Activated B cell treated with CpG ODN at 0.5 μM for 24 hours (primary cell): ENCODE data around the gene CARNS1. TPM values are rescaled to one million over a fixed set of nuclear protein-coding genes. Genes with fewer than 3 reads are reported as not detected.

ENCODE experiments used
- ATAC-seq: fragments of 200-7000 bp; cut with Tn5 transposase; one replicate; pipeline ENCODE4 v1.10.0; 2021; ENCODE audit warnings: low read depth, mild to moderate bottlenecking, moderate library complexity
- CTCF ChIA-PET: fragments of 350-600 bp; sonication (Branson Sonifier 250); formaldehyde crosslinking; loops from one replicate; lab custom pipeline; 2021; ENCODE audit warnings: antibody characterized with exemption; lab: Charles Lee
- POLR2A ChIA-PET: fragments of 350-600 bp; sonication (Branson Sonifier 250); formaldehyde crosslinking; loops from one replicate; lab custom pipeline; 2021; ENCODE audit warnings: antibody characterized with exemption; lab: Charles Lee
- DNase-seq: peaks from one replicate; pipeline ENCODE4 v3.0.0; 2022
- H3K27ac Mint-ChIP-seq: one replicate; pipeline ENCODE4 v1.8.0; 2020; ENCODE audit warnings: mixed read lengths
- H3K27me3 Mint-ChIP-seq: one replicate; pipeline ENCODE4 v1.8.0; 2021; ENCODE audit warnings: mixed read lengths
- H3K36me3 Mint-ChIP-seq: one replicate; pipeline ENCODE4 v1.8.0; 2021; ENCODE audit warnings: low read depth, mixed read lengths
- H3K4me1 Mint-ChIP-seq: one replicate; pipeline ENCODE4 v1.8.0; 2021; ENCODE audit warnings: mixed read lengths
- H3K4me3 Mint-ChIP-seq: one replicate; pipeline ENCODE4 v1.8.0; 2020; ENCODE audit warnings: mild to moderate bottlenecking, mixed read lengths
- H3K9me3 Mint-ChIP-seq: one replicate; pipeline ENCODE4 v1.8.0; 2020; ENCODE audit warnings: mixed read lengths
- intact Hi-C: fragments of 100-400 bp; cut with micrococcal nuclease; formaldehyde crosslinking; loops from one replicate; pipeline ENCODE4 v1.15.1; 2024
- total RNA-seq: library from RNA; stranded (reverse); gene quantifications from 2 replicates; pipeline ENCODE4 v1.2.3, GENCODE V29; 2022
- TF ChIP-seq, protein P1 (sequence below): fragments of 200-600 bp; IDR thresholded peaks from one replicate; pipeline ENCODE4 v1.8.0; 2022; ENCODE audit warnings: antibody characterized with exemption, mild to moderate bottlenecking

Gene CARNS1
- total RNA-seq, 1 donor from 2014 or later = 6.3 TPM

DNA sequence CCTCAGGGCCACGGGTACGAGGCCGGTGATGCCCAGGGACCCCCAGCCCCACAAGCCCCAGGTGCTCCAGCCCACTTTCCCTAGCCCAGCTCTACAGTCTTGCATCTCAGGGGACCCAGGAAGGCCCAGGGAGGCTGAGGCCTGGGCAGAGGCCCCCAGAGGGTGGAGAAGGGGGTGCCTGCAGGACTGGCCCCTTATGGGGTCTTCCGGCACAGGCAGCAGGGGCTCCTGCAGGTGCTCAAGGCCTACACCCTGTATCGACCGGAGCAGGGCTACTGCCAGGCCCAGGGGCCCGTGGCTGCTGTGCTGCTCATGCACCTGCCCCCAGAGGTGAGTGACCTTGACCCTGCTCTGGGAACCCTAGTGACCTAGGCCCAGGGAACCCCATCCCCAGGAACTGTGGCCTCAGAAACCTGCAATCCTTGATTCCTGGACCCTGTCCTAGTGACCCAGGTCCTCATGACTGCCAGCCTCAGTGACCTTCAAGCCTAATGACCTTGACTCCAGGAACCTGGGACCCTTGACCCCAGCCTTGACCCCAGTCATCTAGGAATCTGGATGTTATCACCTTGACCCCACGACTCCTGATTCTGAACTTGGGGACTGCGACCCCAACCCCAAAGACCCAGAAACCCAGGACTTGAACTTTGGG, 9.7 kb upstream of the CARNS1 start:
- no peaks in the 10 kb centered on the region for H3K9me3 Mint-ChIP-seq
- H3K27me3 Mint-ChIP-seq = no peaks in the 10 kb centered on the region
- ChIA-PET POLR2A (interaction anchor here (3.0 to 17.5 kb wide), 6 partner anchors 11 to 64 kb away, joined by 22 to 693 read pairs (median 110); partner anchors contain the start of genes CARNS1, CORO1B, POLD4 and PTPRCAP), CTCF (interaction anchor here (1.1 to 5.7 kb wide), 2 partner anchors 13 to 50 kb away, joined by 3 to 53 read pairs; no protein-coding TSS in a partner anchor)
- peaks cover 85% of the 10 kb centered on the region for H3K4me1 Mint-ChIP-seq
- peak overlapping the region; percentile 60 for H3K4me3 Mint-ChIP-seq
- H3K36me3 Mint-ChIP-seq = peaks cover 37% of the 10 kb centered on the region
- H3K27ac Mint-ChIP-seq = peak overlapping the region; percentile 91
- DNase-seq (no peak), ATAC-seq (no peak)
- intact Hi-C loops = no loop called here
- TF ChIP-seq, protein P1, sequence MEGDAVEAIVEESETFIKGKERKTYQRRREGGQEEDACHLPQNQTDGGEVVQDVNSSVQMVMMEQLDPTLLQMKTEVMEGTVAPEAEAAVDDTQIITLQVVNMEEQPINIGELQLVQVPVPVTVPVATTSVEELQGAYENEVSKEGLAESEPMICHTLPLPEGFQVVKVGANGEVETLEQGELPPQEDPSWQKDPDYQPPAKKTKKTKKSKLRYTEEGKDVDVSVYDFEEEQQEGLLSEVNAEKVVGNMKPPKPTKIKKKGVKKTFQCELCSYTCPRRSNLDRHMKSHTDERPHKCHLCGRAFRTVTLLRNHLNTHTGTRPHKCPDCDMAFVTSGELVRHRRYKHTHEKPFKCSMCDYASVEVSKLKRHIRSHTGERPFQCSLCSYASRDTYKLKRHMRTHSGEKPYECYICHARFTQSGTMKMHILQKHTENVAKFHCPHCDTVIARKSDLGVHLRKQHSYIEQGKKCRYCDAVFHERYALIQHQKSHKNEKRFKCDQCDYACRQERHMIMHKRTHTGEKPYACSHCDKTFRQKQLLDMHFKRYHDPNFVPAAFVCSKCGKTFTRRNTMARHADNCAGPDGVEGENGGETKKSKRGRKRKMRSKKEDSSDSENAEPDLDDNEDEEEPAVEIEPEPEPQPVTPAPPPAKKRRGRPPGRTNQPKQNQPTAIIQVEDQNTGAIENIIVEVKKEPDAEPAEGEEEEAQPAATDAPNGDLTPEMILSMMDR = no peak

DNA sequence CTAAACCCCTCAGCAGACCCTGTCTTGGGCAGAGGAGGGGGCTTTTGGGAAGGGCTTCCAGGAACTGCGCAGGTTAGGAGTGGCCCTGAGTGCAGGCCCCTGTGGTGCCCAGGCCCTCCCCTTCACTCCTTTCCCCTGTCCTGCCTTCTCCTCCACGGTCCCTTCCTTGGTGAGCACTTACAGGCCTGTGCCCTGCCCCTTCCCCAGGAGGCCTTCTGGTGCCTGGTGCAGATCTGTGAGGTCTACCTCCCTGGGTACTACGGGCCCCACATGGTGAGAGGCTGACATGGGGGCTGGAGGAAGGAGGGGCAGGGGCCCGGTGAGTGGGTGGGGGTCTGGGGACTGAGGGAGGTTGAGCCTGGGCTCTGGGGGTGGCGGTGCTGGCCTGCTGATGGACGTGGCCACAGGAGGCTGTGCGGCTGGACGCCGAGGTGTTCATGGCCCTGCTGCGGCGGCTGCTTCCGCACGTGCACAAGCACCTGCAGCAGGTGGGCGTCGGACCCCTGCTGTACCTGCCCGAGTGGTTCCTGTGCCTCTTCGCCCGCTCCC, 9.0 kb upstream of the CARNS1 start:
- CTCF ChIA-PET = interaction anchor here (1.1 kb wide), 1 partner anchor 12 kb away, joined by 3 read pairs; no protein-coding TSS in a partner anchor
- Mint-ChIP-seq H3K4me3 (peak overlapping the region; percentile 60), H3K27me3 (no peaks in the 10 kb centered on the region), H3K27ac (peak overlapping the region; percentile 88), H3K36me3 (peaks cover 36% of the 10 kb centered on the region), H3K4me1 (peaks cover 88% of the 10 kb centered on the region), H3K9me3 (no peaks in the 10 kb centered on the region)
- DNase-seq (no peak), ATAC-seq (no peak)
- TF ChIP-seq, protein P1 = no peak
- intact Hi-C loops = no loop called here
- POLR2A ChIA-PET = interaction anchor here (0.6 to 3.5 kb wide), 13 partner anchors 13 to 265 kb away, joined by 3 to 113 read pairs (median 5); partner anchors contain the start of genes PTPRCAP, RPS6KB2 and TMEM134

DNA sequence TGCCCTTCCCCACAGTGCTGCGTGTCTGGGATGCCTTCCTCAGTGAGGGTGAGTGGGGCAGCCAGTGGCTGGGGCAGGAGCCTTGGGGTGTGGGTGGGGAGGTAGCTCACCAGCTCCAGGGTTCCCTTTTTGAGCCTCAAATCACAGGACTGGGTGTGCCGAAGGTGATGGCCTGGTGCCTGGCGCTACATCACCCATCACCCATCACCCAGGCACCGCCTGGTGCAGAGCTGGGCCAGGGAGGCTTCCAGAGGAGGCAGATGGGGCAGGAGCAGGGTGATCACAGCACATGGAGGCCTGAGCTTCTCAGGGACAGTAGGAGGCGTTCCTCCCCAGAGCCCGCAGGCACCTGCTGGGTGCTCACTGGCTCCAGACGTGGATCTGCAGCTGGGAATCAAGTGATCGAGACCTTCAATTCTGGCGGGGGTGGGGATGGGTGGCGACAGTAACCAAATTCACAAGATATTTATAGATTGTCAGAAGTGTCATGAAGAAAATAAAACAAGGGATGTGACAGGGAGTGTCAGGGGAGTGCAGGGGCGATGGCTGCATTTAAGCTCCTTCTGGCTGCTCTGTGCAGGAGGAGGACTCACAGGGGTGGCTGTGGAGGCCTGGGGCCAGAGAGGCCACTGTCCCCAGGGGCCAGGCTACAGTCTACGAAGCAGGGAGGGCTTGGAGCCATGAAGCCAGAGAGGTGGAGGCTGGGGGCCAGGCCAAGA, 8.3 kb upstream of the CARNS1 start:
- peak overlapping the region; percentile 60 for H3K4me3 Mint-ChIP-seq
- peaks cover 92% of the 10 kb centered on the region for H3K4me1 Mint-ChIP-seq
- intact Hi-C loops = no loop called here
- peaks cover 36% of the 10 kb centered on the region for H3K36me3 Mint-ChIP-seq
- TF ChIP-seq, protein P1 = no peak
- H3K27me3 Mint-ChIP-seq = no peaks in the 10 kb centered on the region
- no peak for DNase-seq
- POLR2A ChIA-PET = interaction anchor here (0.6 to 3.5 kb wide), 19 partner anchors 12 to 264 kb away, joined by 3 to 113 read pairs (median 5); partner anchors contain the start of genes CORO1B, PITPNM1, PTPRCAP and RAD9A
- peak overlapping the region; percentile 88 for H3K27ac Mint-ChIP-seq
- H3K9me3 Mint-ChIP-seq = no peaks in the 10 kb centered on the region
- CTCF ChIA-PET = interaction anchor here (0.9 to 1.1 kb wide), 2 partner anchors 11 to 18 kb away, joined by 3 to 4 read pairs; no protein-coding TSS in a partner anchor
- ATAC-seq = no peak

DNA sequence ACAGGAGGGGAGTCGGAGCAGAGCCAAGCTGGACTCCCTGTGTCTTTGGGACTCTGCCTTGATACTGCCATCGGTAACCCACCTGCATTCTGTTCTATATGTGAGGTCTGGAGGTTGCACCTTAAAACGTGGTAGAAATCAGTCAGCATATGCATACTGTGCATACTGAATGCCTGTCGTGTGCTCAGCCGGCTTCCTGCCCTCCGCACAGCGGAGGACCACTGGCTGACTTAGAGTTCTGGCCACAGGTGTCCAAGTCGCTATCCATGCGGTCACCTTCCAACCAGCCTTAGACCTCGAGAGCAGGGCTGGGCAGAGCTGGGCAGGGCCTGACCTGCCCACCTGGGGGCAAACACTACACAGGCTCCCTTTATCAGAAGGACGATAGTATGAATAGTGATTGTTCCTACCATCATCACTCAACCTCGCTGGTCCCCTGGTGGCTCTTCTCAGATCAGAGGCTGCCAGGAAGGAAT, 7.8 kb upstream of the CARNS1 start:
- DNase-seq = no peak
- H3K36me3 Mint-ChIP-seq = peaks cover 36% of the 10 kb centered on the region

More for the DNA sequence above, 7.8 kb upstream of the CARNS1 start:
- no peaks in the 10 kb centered on the region for H3K27me3 Mint-ChIP-seq
- CTCF ChIA-PET = interaction anchor here (0.9 to 1.1 kb wide), 3 partner anchors 10 to 99 kb away, joined by 3 to 4 read pairs (median 3); no protein-coding TSS in a partner anchor
- H3K27ac Mint-ChIP-seq = peak overlapping the region; percentile 88
- TF ChIP-seq, protein P1 = no peak
- no peak for ATAC-seq
- intact Hi-C loops = no loop called here
- POLR2A ChIA-PET = interaction anchor here (0.7 to 3.5 kb wide), 18 partner anchors 12 to 630 kb away, joined by 3 to 113 read pairs (median 5); partner anchors contain the start of genes CORO1B, PITPNM1, PTPRCAP and RAD9A
- no peaks in the 10 kb centered on the region for H3K9me3 Mint-ChIP-seq
- peaks cover 93% of the 10 kb centered on the region for H3K4me1 Mint-ChIP-seq
- peak overlapping the region; percentile 55 for H3K4me3 Mint-ChIP-seq
